ENCODE data around the gene ZNF672. TPM values are rescaled to one million over a fixed set of nuclear protein-coding genes. Genes with fewer than 3 reads are reported as not detected.
"Not testable (repeated sequence)": the region's sequence is repeated elsewhere in the genome, so short reads cannot be mapped to it uniquely, and the experiment has no call there.

Gene ZNF672
- total RNA-seq, 1 experiment from 2014 or later: 27.6 TPM

- no peaks in the 10 kb centered on the region for H3K9me2 ChIP-seq (ENCODE audit: insufficient read depth)
- no peak overlapping the region for H2AFZ ChIP-seq (ENCODE audit: low read depth, low read length, poor library complexity, severe bottlenecking)
Observed at GRCh38 chr1:248886237-248886895, 48.3 kb downstream of the ZNF672 start.

GRCh38 chr1:248889914-248890243 is 51.9 kb downstream of the ZNF672 start:
- RAD21 ChIA-PET (ENCODE audit: low non-redundant PET in 1 of 2, low total read pairs in 2 of 2, uncharacterized antibody in 2 of 2, unreplicated experiment in 2 of 2); intact Hi-C loops (cut with micrococcal nuclease); H2AFZ ChIP-seq (ENCODE audit: low read depth, low read length, poor library complexity, severe bottlenecking); H3K79me2 ChIP-seq (ENCODE audit: insufficient read depth, low read length); H4K20me1 ChIP-seq (ENCODE audit: insufficient read depth); H3K9ac ChIP-seq (ENCODE audit: low read length); DNase-seq (ENCODE audit: low read depth, low spot score); H3K4me2 ChIP-seq (ENCODE audit: low read length); POLR2A ChIA-PET; BruUV-seq (replicated peaks); CTCF ChIA-PET; H3K4me1 ChIP-seq (ENCODE audit: control insufficient read depth in 1 of 2, insufficient read depth in 2 of 2, low read length in 2 of 2); H3K27me3 ChIP-seq (ENCODE audit: insufficient read depth, low read length); H3K4me3 ChIP-seq (replicated peaks in 1 of 2; ENCODE audit: low read depth in 1 of 2, low read length in 2 of 2); H3K27ac ChIP-seq (ENCODE audit: low read depth, low read length); H3K9me3 ChIP-seq (ENCODE audit: control insufficient read depth in 1 of 2, insufficient read depth in 1 of 2, low read depth in 1 of 2, low read length in 2 of 2); H3K9me2 ChIP-seq (ENCODE audit: insufficient read depth); H3K36me3 ChIP-seq (ENCODE audit: control insufficient read depth in 1 of 2, insufficient read depth in 2 of 2, low read length in 2 of 2); ATAC-seq: not testable (repeated sequence)

More at GRCh38 chr1:248886237-248886895, 48.3 kb downstream of the ZNF672 start:
- no peak overlapping the region for H3K27ac ChIP-seq (ENCODE audit: low read depth, low read length)
- no peak overlapping the region for H3K9ac ChIP-seq (ENCODE audit: low read length)
- DNase-seq (ENCODE audit: low read depth, low spot score): no peak
- H3K4me1 ChIP-seq (ENCODE audit: control insufficient read depth in 1 of 2, insufficient read depth in 2 of 2, low read length in 2 of 2): no peaks in the 10 kb centered on the region
- ChIA-PET RAD21 (ENCODE audit: low non-redundant PET in 1 of 2, low total read pairs in 2 of 2, uncharacterized antibody in 2 of 2, unreplicated experiment in 2 of 2) (no interaction called here), CTCF (no interaction called here), POLR2A (no interaction called here)
- H3K9me3 ChIP-seq (ENCODE audit: control insufficient read depth in 1 of 2, insufficient read depth in 1 of 2, low read depth in 1 of 2, low read length in 2 of 2): no peaks in the 10 kb centered on the region
- no peaks in the 10 kb centered on the region for H3K27me3 ChIP-seq (ENCODE audit: insufficient read depth, low read length)
- BruUV-seq (replicated peaks): no TSS peak
- ATAC-seq: no peak
- no peaks in the 10 kb centered on the region for H4K20me1 ChIP-seq (ENCODE audit: insufficient read depth)
- intact Hi-C loops (cut with micrococcal nuclease): no loop called here
- no peak overlapping the region for H3K4me2 ChIP-seq (ENCODE audit: low read length)
- TF ChIP-seq RAD21 (IDR thresholded peaks at IDR 0.05; ENCODE audit: low read depth): no peak
- TF ChIP-seq ZNF274 (IDR thresholded peaks at IDR 0.05; ENCODE audit: low read depth, low read length): no peak
- no peak for TF ChIP-seq EGR1 (IDR thresholded peaks at IDR 0.05; ENCODE audit: low read depth)
- no peak for TF ChIP-seq YY1 (IDR thresholded peaks at IDR 0.05; ENCODE audit: extremely low read depth, insufficient replicate concordance, low read depth, low read length)
- TF ChIP-seq MAX (IDR thresholded peaks at IDR 0.05): no peak
- TF ChIP-seq SRF (IDR thresholded peaks at IDR 0.05; ENCODE audit: low read depth): no peak
- no peak for TF ChIP-seq ZBTB33 (IDR thresholded peaks at IDR 0.05; ENCODE audit: extremely low read depth, insufficient replicate concordance, low read length)
- no peak for TF ChIP-seq CEBPB (IDR thresholded peaks at IDR 0.05; ENCODE audit: low read depth)
- no peak for TF ChIP-seq ATF3 (IDR thresholded peaks at IDR 0.05)
- no peak for TF ChIP-seq CBX3 (IDR thresholded peaks at IDR 0.05; ENCODE audit: low read depth)
- no peak for TF ChIP-seq SIN3A (IDR thresholded peaks at IDR 0.05; ENCODE audit: low read depth)
- TF ChIP-seq FOSL1 (IDR thresholded peaks at IDR 0.05; ENCODE audit: low read depth): no peak
- no peak for TF ChIP-seq JUND (IDR thresholded peaks at IDR 0.05)
- no peak for TF ChIP-seq SP1 (IDR thresholded peaks at IDR 0.05; ENCODE audit: low read depth)
- TF ChIP-seq ELF1 (IDR thresholded peaks at IDR 0.05; ENCODE audit: borderline replicate concordance, low read depth): no peak
- no peak for TF ChIP-seq CTCF (IDR thresholded peaks at IDR 0.05 in 2 of 3, conservative IDR thresholded peaks at IDR 0.05 in 1 of 3; ENCODE audit: borderline replicate concordance in 1 of 3, insufficient read depth in 1 of 3, low read depth in 2 of 3, low read length in 2 of 3)
- H3K79me2 ChIP-seq (ENCODE audit: insufficient read depth, low read length): no peaks in the 10 kb centered on the region
- no peaks in the 10 kb centered on the region for H3K36me3 ChIP-seq (ENCODE audit: control insufficient read depth in 1 of 2, insufficient read depth in 2 of 2, low read length in 2 of 2)
- H3K4me3 ChIP-seq (replicated peaks in 1 of 2; ENCODE audit: low read depth in 1 of 2, low read length in 2 of 2): no peak overlapping the region
